ENCODE results near the gene SCNN1B.
"Not testable (repeated sequence)": the region's sequence is repeated elsewhere in the genome, so short reads cannot be mapped to it uniquely, and the experiment has no call there.

Gene SCNN1B, protein sequence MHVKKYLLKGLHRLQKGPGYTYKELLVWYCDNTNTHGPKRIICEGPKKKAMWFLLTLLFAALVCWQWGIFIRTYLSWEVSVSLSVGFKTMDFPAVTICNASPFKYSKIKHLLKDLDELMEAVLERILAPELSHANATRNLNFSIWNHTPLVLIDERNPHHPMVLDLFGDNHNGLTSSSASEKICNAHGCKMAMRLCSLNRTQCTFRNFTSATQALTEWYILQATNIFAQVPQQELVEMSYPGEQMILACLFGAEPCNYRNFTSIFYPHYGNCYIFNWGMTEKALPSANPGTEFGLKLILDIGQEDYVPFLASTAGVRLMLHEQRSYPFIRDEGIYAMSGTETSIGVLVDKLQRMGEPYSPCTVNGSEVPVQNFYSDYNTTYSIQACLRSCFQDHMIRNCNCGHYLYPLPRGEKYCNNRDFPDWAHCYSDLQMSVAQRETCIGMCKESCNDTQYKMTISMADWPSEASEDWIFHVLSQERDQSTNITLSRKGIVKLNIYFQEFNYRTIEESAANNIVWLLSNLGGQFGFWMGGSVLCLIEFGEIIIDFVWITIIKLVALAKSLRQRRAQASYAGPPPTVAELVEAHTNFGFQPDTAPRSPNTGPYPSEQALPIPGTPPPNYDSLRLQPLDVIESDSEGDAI

DNA sequence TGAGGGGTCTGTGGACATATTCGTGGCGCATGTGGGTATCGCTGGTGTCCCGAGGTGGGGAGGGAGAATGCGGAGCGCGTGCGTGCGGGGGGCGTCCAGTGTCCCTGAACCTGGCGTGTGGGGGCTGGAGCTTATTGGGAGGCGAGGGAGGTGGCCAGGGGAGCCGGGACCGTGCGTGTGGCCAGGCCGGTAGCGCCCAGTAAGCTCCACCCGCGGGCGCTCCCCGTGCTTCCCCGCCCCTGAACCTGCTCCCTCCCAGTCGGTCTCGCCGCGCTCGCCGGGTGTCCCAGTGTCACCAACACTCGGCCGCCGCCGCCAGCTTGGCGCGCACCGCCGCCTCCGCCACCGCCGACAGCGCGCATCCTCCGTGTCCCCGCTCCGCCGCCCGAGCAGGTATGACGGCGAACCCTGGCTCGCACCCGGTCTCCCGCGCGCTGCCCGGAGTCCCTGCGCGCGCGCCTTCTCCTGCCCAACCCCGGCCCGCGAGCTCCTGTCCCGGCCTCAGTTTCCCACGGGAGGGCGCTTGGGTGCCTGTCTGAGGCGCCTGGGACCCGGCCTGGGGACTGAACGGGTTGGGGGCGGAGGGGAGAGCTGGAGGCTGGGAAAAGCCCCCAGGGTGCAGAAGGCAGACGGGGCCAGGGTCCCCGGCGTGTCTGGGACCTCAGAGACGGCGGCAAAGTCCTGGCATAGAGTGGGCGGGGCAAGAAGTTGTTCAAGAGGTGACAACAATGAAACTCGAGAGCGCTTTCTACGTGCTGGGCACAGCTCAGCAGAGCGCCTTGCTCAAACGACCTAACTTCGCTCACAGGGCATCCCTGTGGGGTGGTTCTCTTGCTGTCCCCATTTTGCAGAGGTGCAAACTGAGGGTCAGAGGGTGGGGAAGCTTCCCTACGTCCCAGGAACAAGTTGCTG, at the start of gene SCNN1B:
SCNN1B (plus strand) TSS at position 258 of the 912 bp plus-strand sequence. CDS start 46,298 bp downstream, outside the sequence.
- DNase-seq, result no peak

- no peak for DNase-seq
These were observed 49.8 kb upstream of the SCNN1B start for GRCh38 chr16:23252310-23252709.

GRCh38 chr16:23253650-23254049, 48.5 kb upstream of the SCNN1B start:
- not testable (repeated sequence) for DNase-seq

DNA sequence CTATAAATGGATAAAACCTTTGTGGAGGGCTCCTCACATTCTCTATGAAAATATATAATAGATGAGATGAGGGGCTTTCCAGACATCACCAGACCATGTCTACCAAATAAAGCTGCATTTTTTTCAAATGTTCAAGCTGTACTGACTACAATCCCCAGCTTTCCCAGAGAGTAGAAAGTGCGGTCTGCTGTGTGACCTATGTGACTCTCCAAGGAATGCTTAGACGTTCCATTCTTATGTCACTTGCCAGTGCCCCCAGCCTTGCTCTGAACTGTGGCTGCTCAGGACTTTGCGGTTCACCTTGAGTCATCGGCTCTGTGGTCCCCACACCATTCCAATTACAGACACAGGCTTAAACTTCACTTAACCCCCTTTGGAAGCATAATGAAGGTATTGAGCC, 47.8 kb upstream of the SCNN1B start:
- no peak for DNase-seq

GRCh38 chr16:23255000-23255399, 47.1 kb upstream of the SCNN1B start:
- DNase-seq, result no peak

DNA sequence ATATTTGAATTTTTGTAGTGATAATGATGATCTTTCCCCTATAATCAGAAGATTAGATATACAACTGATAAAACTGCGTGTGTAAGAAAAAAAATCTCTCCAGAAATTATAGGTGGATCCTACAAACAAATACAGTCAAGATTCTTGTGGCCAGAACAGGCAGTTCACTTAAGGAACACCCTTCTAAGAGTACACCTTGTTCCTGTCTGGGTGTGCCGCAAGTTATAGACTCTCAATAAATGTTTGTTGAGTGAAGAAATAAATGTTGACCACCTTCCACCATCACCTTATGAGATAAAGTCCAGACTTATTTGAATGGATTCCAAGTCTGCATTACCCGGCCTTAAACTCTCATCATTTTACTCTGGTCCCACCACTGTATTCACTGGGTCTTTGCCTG, 45.7 kb upstream of the SCNN1B start:
- DNase-seq, result no peak

- no peak for DNase-seq
These were observed 44.4 kb upstream of the SCNN1B start for GRCh38 chr16:23257682-23258081.

- DNase-seq, result no peak
These were observed 43.2 kb upstream of the SCNN1B start for GRCh38 chr16:23258919-23259237.

GRCh38 chr16:23267647-23268046, 34.5 kb upstream of the SCNN1B start:
- DNase-seq, result no peak

DNA sequence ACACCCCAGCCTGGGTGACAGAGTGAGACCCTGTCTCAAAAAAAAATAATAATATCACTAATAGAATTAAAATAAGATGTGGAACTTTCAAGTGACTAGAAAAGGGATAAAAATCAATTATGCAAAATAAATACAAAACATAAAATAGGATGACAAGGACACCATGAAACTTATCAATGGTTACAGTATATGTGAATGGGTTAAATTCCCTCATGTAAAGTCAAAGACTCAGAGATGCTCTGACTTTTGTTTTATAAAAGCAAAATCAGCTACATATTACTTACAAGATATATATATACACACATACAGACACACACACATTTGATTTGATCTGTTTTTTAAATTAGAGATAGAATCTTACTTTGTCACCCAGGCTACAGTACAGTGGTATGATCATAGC, 33.5 kb upstream of the SCNN1B start:
- DNase-seq, result no peak

GRCh38 chr16:23269248-23269953, 32.7 kb upstream of the SCNN1B start:
- DNase-seq, result peak; percentile 32

GRCh38 chr16:23270654-23271053, 31.4 kb upstream of the SCNN1B start:
- no peak for DNase-seq

DNA sequence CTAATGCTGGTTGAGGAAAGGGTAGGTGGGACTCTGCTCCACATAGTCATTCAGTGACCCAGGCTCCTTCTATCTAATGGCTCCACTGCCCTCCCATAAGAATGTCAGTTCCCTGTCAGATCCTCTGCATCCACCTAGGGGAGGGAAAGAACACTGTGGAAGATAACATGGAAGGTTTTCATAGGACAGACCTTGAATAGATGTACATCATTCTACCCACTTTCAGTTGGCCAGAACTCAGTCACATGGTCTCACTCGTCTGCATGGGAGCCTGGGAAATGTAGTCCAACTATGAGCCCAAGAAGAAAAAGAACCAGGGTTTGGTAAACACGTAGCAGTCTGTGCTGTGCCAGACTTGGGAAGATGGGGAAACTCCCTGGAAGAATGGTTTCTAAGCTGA, 27.1 kb upstream of the SCNN1B start:
- DNase-seq, result no peak

GRCh38 chr16:23276821-23277220, 25.3 kb upstream of the SCNN1B start:
- no peak for DNase-seq

DNA sequence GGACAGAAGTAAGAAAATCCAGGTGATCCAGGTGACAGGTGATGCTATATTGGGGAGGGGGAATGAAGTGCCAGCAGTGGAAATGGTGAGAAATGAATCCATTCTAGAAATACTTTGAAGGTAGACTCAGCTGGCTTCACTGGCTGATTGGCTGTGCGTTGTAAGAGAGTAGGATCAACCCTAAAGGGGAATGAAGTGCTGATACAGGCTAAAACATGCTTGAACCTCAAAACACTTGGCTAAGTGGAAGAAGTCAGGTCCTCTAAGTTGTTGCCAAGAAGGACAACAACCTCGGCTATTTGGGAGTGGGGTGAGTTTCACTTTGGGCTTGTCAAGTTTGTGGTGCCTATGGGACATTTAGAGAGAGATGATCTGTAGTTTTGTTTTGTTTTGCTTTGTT, 24.1 kb upstream of the SCNN1B start:
- no peak for DNase-seq

DNA sequence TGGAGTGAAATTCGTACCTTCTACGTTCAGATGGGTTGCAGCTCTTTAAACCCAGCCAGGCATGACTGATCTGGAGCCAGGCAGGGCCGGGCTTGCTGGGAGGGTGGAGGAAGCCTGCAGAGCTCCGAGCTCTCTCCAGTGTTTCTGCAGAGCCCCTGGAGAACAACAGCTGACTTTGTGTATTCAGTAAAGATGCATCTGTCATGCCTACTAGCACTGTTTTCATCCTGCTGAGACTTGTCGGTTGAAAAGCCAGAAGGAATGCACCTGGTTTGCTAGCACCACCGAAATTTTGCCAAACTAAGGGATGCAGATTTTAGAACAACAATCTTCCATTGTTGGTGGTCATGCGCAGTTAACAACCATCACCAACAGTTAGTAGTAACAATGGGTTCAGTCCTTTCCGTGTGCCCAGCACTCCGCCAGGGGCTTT, 22.4 kb upstream of the SCNN1B start:
- DNase-seq, result no peak

GRCh38 chr16:23280483-23280967, 21.6 kb upstream of the SCNN1B start:
- peak; percentile 58 for DNase-seq

DNA sequence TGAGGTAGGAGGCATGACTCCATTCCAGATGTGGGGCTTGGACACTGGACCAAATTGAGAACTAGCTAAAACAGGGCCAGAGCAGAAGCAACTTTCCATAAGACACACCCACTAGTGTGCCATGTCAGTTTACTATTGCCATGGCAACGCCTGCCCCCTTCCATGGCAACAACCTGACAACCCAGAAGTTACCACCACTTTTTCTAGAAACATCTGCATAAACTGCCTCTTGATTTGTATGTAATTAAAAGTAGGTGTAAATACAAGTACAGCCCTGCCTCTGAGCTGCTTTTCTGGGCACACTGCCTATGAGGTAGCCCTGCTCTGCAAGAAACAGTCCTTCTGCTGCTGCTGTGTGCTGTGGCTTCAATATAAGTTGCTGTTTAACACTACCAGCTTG, 19.5 kb upstream of the SCNN1B start:
- DNase-seq, result no peak

DNA sequence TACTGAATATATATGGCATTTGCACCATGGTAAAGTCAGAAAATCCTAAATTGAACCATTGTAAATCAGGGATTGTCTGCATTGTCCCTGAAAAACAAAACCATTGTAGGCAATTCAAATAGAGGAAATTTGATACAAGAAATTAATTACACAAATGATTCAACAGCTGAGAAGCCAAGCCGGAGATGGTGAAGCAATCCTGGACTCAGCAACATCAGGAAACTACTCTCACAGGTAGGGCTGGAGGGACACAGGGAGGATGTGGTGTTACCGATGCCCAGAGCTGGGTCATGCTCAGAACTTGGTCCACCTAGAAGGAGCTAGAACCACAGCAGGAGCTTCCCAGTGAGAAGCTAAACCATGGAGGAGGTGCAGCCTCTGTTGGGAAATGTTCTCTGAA, 18.5 kb upstream of the SCNN1B start:
- no peak for DNase-seq

DNA sequence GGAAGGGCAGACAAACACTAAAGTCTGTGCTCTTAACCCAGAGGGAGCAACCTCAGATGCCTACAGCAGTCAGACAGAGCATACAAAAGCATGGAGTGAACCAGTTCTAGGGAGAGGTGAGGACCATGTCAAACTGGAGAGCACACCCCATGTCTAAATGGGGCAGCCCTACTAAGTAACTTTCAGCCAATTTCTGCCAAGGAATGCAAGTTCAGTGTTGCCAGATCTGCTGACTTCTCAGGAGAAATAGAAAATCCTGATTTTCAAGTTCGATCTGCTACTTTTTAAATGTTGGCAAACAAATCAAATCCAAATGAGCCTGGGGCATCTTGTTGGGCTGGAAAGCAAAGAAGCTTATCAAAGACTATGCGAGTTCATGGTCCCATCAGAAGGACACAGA, 17.5 kb upstream of the SCNN1B start:
- DNase-seq, result no peak

DNA sequence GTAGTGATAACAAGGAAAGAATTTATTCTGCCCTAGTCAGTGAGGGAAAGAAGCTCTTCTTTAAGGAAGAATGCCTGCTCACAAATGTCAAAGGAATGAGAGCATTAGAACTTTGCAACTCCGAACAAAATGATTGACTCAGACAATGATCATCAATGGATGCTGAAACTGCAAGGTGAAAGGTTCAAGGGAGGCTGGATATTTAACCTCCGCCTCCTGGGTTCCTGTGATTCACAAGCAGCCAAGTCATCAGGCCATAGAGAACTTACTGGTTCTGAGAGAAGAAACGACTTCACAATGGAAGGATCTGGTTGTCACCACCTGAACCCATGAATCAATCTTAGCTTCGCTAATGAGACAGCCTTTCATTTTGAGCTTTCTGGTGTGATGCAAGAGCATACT, 16.0 kb upstream of the SCNN1B start:
- no peak for DNase-seq

GRCh38 chr16:23288209-23288608, 13.9 kb upstream of the SCNN1B start:
- DNase-seq, result no peak
